Hepatocyte (in vitro differentiated cells): ENCODE measurements around the gene BTC. TPM values are rescaled to one million over a fixed set of nuclear protein-coding genes. Genes with fewer than 3 reads are reported as not detected.

ENCODE experiments used
- DNase-seq: peaks from one replicate; pipeline ENCODE4 v3.0.0-alpha.2; 2016; ENCODE audit warnings: low spot score
- H2AFZ ChIP-seq: fragments of 200-600 bp; sonication (generic); 2 replicates; pipeline ENCODE4 v1.6.0; 2016; ENCODE audit warnings: antibody characterized with exemption, mild to moderate bottlenecking
- H3K27ac ChIP-seq: fragments of 200-600 bp; sonication (generic); 2 replicates; pipeline ENCODE4 v1.5.1; 2016; ENCODE audit warnings: mild to moderate bottlenecking
- H3K27me3 ChIP-seq: fragments of 200-600 bp; sonication (generic); 2 replicates; pipeline ENCODE4 v1.6.1; 2016
- H3K36me3 ChIP-seq: fragments of 200-600 bp; sonication (generic); replicated peaks from 2 replicates; pipeline ENCODE4 v1.5.1; 2016; ENCODE audit warnings: low read depth; ENCODE audit not compliant: insufficient read depth
- H3K4me1 ChIP-seq: fragments of 200-600 bp; sonication (generic); 2 replicates; pipeline ENCODE4 v1.5.1; 2016; ENCODE audit warnings: mild to moderate bottlenecking, moderate library complexity; ENCODE audit not compliant: insufficient read depth
- H3K4me2 ChIP-seq: fragments of 200-600 bp; sonication (generic); 2 replicates; pipeline ENCODE4 v1.6.0; 2016
- H3K4me3 ChIP-seq: fragments of 200-600 bp; sonication (generic); 2 replicates; pipeline ENCODE4 v1.5.1; 2016; ENCODE audit warnings: mild to moderate bottlenecking
- H3K79me2 ChIP-seq: fragments of 200-600 bp; sonication (generic); 2 replicates; pipeline ENCODE4 v1.6.0; 2017; ENCODE audit warnings: mild to moderate bottlenecking
- H3K9me2 ChIP-seq: fragments of 200-600 bp; sonication (generic); replicated peaks from 2 replicates; pipeline ENCODE4 v1.6.0; 2017; ENCODE audit warnings: mild to moderate bottlenecking; ENCODE audit not compliant: insufficient read depth
- H3K9me3 ChIP-seq: fragments of 200-600 bp; sonication (generic); 2 replicates; pipeline ENCODE4 v1.5.1; 2016; ENCODE audit warnings: low read depth, mild to moderate bottlenecking
- H4K20me1 ChIP-seq: fragments of 200-600 bp; sonication (generic); 2 replicates; pipeline ENCODE4 v1.6.0; 2016; ENCODE audit warnings: mild to moderate bottlenecking; ENCODE audit not compliant: insufficient read depth, poor library complexity, severe bottlenecking
- CTCF ChIP-seq: fragments of 200-600 bp; sonication (generic); IDR thresholded peaks from 2 replicates; pipeline ENCODE4 v1.5.1; 2016; ENCODE audit warnings: antibody characterized with exemption, mild to moderate bottlenecking; ENCODE audit not compliant: poor library complexity
- EZH2 ChIP-seq: fragments of 200-600 bp; sonication (generic); IDR thresholded peaks from 2 replicates; pipeline ENCODE4 v1.6.1; 2016; ENCODE audit warnings: antibody characterized with exemption, mild to moderate bottlenecking, borderline replicate concordance
- EZH2phosphoT487 ChIP-seq: fragments of 200-600 bp; sonication (generic); IDR thresholded peaks from one replicate; pipeline ENCODE4 v1.6.1; 2018; ENCODE audit warnings: antibody characterized with exemption, mild to moderate bottlenecking, low read depth, moderate library complexity; ENCODE audit not compliant: unreplicated experiment, severe bottlenecking
- WGBS: methylation state at CpG from one replicate; pipeline ENCODE4 v1.1.6; 2016; ENCODE audit warnings: low lambda C conversion rate; ENCODE audit errors: missing lambda C conversion rate; 5-methylcytosine and 5-hydroxymethylcytosine counted together
- polyA plus RNA-seq: library from polyadenylated mRNA; unstranded; fragments of >200 nt; fragmentation: Nextera tagmentation; extraction: Ambion mirVana; gene quantifications from 2 replicates; pipeline ENCODE4 v1.2.1, GENCODE V29; 2016
- total RNA-seq: library from RNA; depleted of rRNA; stranded (reverse); fragments of >200 nt; gene quantifications from 2 replicates; pipeline ENCODE4 v1.2.3, GENCODE V29; 2014

Gene BTC
- total and polyA plus RNA-seq, 2 experiments from 2014 or later = 2.0 to 2.5 TPM

GRCh38 chr4:74789518-74789917, 4.8 kb downstream of the BTC start:
- H3K4me1 ChIP-seq = no peaks in the 10 kb centered on the region
- no peak overlapping the region for H3K27ac ChIP-seq
- 94% methylated on average over 1 of the region's 1 CpG for WGBS
- no peaks in the 10 kb centered on the region for H4K20me1 ChIP-seq
- H3K36me3 ChIP-seq = no peaks in the 10 kb centered on the region
- DNase-seq = no peak
- H3K79me2 ChIP-seq = no peaks in the 10 kb centered on the region
- no peaks in the 10 kb centered on the region for H3K9me2 ChIP-seq
- H3K4me2 ChIP-seq = no peak overlapping the region
- no peak overlapping the region for H2AFZ ChIP-seq
- H3K27me3 ChIP-seq = peaks cover 4% of the 10 kb centered on the region
- no peaks in the 10 kb centered on the region for H3K9me3 ChIP-seq
- TF ChIP-seq EZH2phosphoT487 (no peak), CTCF (no peak), EZH2 (no peak)
- H3K4me3 ChIP-seq = no peak overlapping the region

- H3K79me2 ChIP-seq = no peaks in the 10 kb centered on the region
- no peaks in the 10 kb centered on the region for H4K20me1 ChIP-seq
- no peaks in the 10 kb centered on the region for H3K9me3 ChIP-seq
- no peak overlapping the region for H3K4me3 ChIP-seq
- no peak overlapping the region for H3K27ac ChIP-seq
- H3K4me2 ChIP-seq = no peak overlapping the region
- H3K36me3 ChIP-seq = no peaks in the 10 kb centered on the region
- DNase-seq = no peak
- TF ChIP-seq CTCF = no peak
- TF ChIP-seq EZH2 = no peak
- no peak for TF ChIP-seq EZH2phosphoT487
- no peak overlapping the region for H2AFZ ChIP-seq
- H3K27me3 ChIP-seq = no peaks in the 10 kb centered on the region
- no peaks in the 10 kb centered on the region for H3K9me2 ChIP-seq
- H3K4me1 ChIP-seq = no peaks in the 10 kb centered on the region
Measured at GRCh38 chr4:74777531-74777930, 16.8 kb downstream of the BTC start.

- H3K27ac ChIP-seq = no peak overlapping the region
- H3K27me3 ChIP-seq = no peaks in the 10 kb centered on the region
- no peaks in the 10 kb centered on the region for H3K36me3 ChIP-seq
- H2AFZ ChIP-seq = no peak overlapping the region
- H3K4me3 ChIP-seq = no peak overlapping the region
- no peak for DNase-seq
- H3K4me2 ChIP-seq = no peak overlapping the region
- no peaks in the 10 kb centered on the region for H3K79me2 ChIP-seq
- no peaks in the 10 kb centered on the region for H4K20me1 ChIP-seq
- WGBS = 100% methylated on average over 3 of the region's 3 CpGs
- TF ChIP-seq EZH2 (no peak), EZH2phosphoT487 (no peak), CTCF (no peak)
- H3K4me1 ChIP-seq = no peaks in the 10 kb centered on the region
- H3K9me2 ChIP-seq = no peaks in the 10 kb centered on the region
- no peaks in the 10 kb centered on the region for H3K9me3 ChIP-seq
Measured at GRCh38 chr4:74772783-74773182, 21.5 kb downstream of the BTC start.

- no peaks in the 10 kb centered on the region for H4K20me1 ChIP-seq
- no peak overlapping the region for H2AFZ ChIP-seq
- H3K9me3 ChIP-seq = no peaks in the 10 kb centered on the region
- WGBS = 93% methylated on average over 2 of the region's 2 CpGs
- no peak overlapping the region for H3K27ac ChIP-seq
- DNase-seq = no peak
- no peaks in the 10 kb centered on the region for H3K4me1 ChIP-seq
- H3K9me2 ChIP-seq = no peaks in the 10 kb centered on the region
- H3K79me2 ChIP-seq = no peaks in the 10 kb centered on the region
- TF ChIP-seq CTCF = no peak
- no peak for TF ChIP-seq EZH2phosphoT487
- TF ChIP-seq EZH2 = no peak
- no peak overlapping the region for H3K4me3 ChIP-seq
- no peaks in the 10 kb centered on the region for H3K36me3 ChIP-seq
- H3K4me2 ChIP-seq = no peak overlapping the region
- H3K27me3 ChIP-seq = no peaks in the 10 kb centered on the region
Measured at GRCh38 chr4:74772106-74772505, 22.2 kb downstream of the BTC start.
